A673 (cell line): Measurements from ENCODE around the gene ENOX1.

Source experiments
- CTCF ChIP-seq: fragments of 300-800, 200-600 bp; sonication (generic); conservative IDR thresholded peaks from 2 replicates; pipeline ENCODE4 v1.5.1; 2017; ENCODE audit warnings: low read depth, mild to moderate bottlenecking, antibody characterized with exemption, low read length, moderate library complexity, mixed read lengths
- EZH2 ChIP-seq: fragments of 200-600 bp; sonication (generic); IDR thresholded peaks from 2 replicates; pipeline ENCODE4 v1.6.1; 2017; ENCODE audit warnings: borderline replicate concordance, low read depth, mild to moderate bottlenecking, mixed read lengths, antibody characterized with exemption, low read length; ENCODE audit not compliant: poor library complexity, severe bottlenecking

DNA sequence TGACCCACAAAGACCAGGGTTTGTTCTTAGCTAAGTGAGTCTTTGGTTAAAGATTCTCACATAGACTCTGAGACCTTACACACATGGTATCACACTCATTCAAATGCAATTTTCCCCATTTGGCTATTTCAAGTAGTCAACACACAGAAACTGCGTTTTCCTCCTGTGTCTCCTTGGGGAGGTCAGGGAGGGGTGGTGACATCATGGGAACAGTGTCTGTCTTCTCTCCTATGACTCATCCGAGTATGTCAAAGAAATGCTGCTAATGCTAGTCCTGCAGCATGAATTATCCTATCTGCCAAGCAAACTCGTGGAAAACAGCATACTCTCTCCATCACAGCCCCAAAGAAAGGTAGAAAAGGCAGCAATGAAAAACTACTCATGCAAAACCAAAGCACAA is 100.2 kb downstream of the ENOX1 start:
- TF ChIP-seq CTCF (no peak), EZH2 (no peak)
